ENCODE data around the gene MINPP1. TPM values are rescaled to one million over a fixed set of nuclear protein-coding genes. Genes with fewer than 3 reads are reported as not detected.

Gene MINPP1
- total RNA-seq, 1 experiment from 2014 or later = 37.0 TPM

GRCh38 chr10:87598700-87599099, 94.0 kb downstream of the MINPP1 start:
- intact Hi-C loops (cut with micrococcal nuclease; ENCODE audit: unreplicated experiment) (no loop called here), in situ Hi-C loops (cut with HindIII; ENCODE audit: low pct_unique_long_range_greater_than_20kb, low sequenced_read_pairs) (no loop called here)
- ChIA-PET CTCF (no interaction called here), POLR2A (no interaction called here)
- Histone ChIP-seq H3K9me3 (ENCODE audit: control insufficient read depth, insufficient read depth, low read depth, low read length) (no peaks in the 10 kb centered on the region), H3K27ac (ENCODE audit: low read length) (no peak overlapping the region), H3K27me3 (ENCODE audit: control insufficient read depth, insufficient read depth, low read length) (peaks cover 3% of the 10 kb centered on the region; the same call in 1 of the 2 replicates), H3K36me3 (ENCODE audit: control insufficient read depth, insufficient read depth, low read length) (no peaks in the 10 kb centered on the region), H3K4me1 (ENCODE audit: control insufficient read depth, insufficient read depth, low read length) (no peaks in the 10 kb centered on the region), H3K4me3 (ENCODE audit: low read depth in 2 of 2, low read length in 2 of 2) (no peak overlapping the region)
- ATAC-seq = no peak
- TF ChIP-seq POLR2AphosphoS5 (IDR thresholded peaks at IDR 0.05; ENCODE audit: low read depth, low read length) (no peak), SIN3A (IDR thresholded peaks at IDR 0.05; ENCODE audit: borderline replicate concordance, insufficient read depth, low read depth, low read length) (no peak), CTCF (IDR thresholded peaks at IDR 0.05) (no peak), TCF7L2 (IDR thresholded peaks at IDR 0.05; ENCODE audit: low read depth, low read length) (no peak), REST (IDR thresholded peaks at IDR 0.05; ENCODE audit: insufficient read depth in 1 of 2, low read depth in 2 of 2, low read length in 1 of 2) (no peak)
- no peak for DNase-seq (ENCODE audit: low read depth, low spot score)
- no TSS peak for BruUV-seq (replicated peaks)

GRCh38 chr10:87600581-87600980, 95.9 kb downstream of the MINPP1 start:
- ATAC-seq (no peak), DNase-seq (ENCODE audit: low read depth, low spot score) (no peak)
- no TSS peak for BruUV-seq (replicated peaks)
- intact Hi-C loops (cut with micrococcal nuclease; ENCODE audit: unreplicated experiment) = no loop called here
- no peaks in the 10 kb centered on the region for H3K9me3 ChIP-seq (ENCODE audit: control insufficient read depth, insufficient read depth, low read depth, low read length)
- ChIA-PET CTCF (no interaction called here), POLR2A (no interaction called here)
- TF ChIP-seq SIN3A (IDR thresholded peaks at IDR 0.05; ENCODE audit: borderline replicate concordance, insufficient read depth, low read depth, low read length) (no peak), TCF7L2 (IDR thresholded peaks at IDR 0.05; ENCODE audit: low read depth, low read length) (no peak), REST (IDR thresholded peaks at IDR 0.05; ENCODE audit: insufficient read depth in 1 of 2, low read depth in 2 of 2, low read length in 1 of 2) (no peak), CTCF (IDR thresholded peaks at IDR 0.05) (no peak), POLR2AphosphoS5 (IDR thresholded peaks at IDR 0.05; ENCODE audit: low read depth, low read length) (no peak)
- H3K27ac ChIP-seq (ENCODE audit: low read length) = no peak overlapping the region
- in situ Hi-C loops (cut with HindIII; ENCODE audit: low pct_unique_long_range_greater_than_20kb, low sequenced_read_pairs) = no loop called here
- H3K36me3 ChIP-seq (ENCODE audit: control insufficient read depth, insufficient read depth, low read length) = no peaks in the 10 kb centered on the region
- no peaks in the 10 kb centered on the region for H3K27me3 ChIP-seq (ENCODE audit: control insufficient read depth, insufficient read depth, low read length)
- no peaks in the 10 kb centered on the region; the same call in 1 of the 2 replicates for H3K4me1 ChIP-seq (ENCODE audit: control insufficient read depth, insufficient read depth, low read length)
- H3K4me3 ChIP-seq (ENCODE audit: low read depth in 2 of 2, low read length in 2 of 2) = no peak overlapping the region

Small RNA genes within 50 kb of the gene (microRNA-seq; reads per million reads assigned to microRNA genes)
- not detected for gene MIR4678 (ENCODE audit: unreplicated experiment)

Other genes starting within 250 kb of the MINPP1 start
- 1.5 TPM for gene NUTM2D, start 147.1 kb upstream of the MINPP1 start, total RNA-seq (2021; ENCODE audit: unreplicated experiment)
- 17.1 TPM for gene PAPSS2, start 155.0 kb downstream of the MINPP1 start, total RNA-seq (2021; ENCODE audit: unreplicated experiment)